Ishikawa (cell line): ENCODE measurements around the gene SMIM41.

Experiments used
- CEBPB ChIP-seq: IDR thresholded peaks from 2 replicates; pipeline ENCODE4 v1.6.1; 2012
- CREB1 ChIP-seq: IDR thresholded peaks from 2 replicates; pipeline ENCODE4 v1.6.1; 2012; ENCODE audit warnings: low read depth
- EGR1 ChIP-seq: IDR thresholded peaks from 2 replicates; pipeline ENCODE4 v1.6.1; 2012
- EP300 ChIP-seq: IDR thresholded peaks from 2 replicates; pipeline ENCODE4 v1.6.1; 2012; ENCODE audit warnings: borderline replicate concordance
- FOXM1 ChIP-seq: IDR thresholded peaks from 2 replicates; pipeline ENCODE4 v1.6.1; 2012; ENCODE audit warnings: low read depth, borderline replicate concordance
- NFIC ChIP-seq: IDR thresholded peaks from 2 replicates; pipeline ENCODE4 v1.6.1; 2012
- RAD21 ChIP-seq: IDR thresholded peaks from 2 replicates; pipeline ENCODE4 v1.6.1; 2012; ENCODE audit warnings: low read depth
- TAF1 ChIP-seq: IDR thresholded peaks from 2 replicates; pipeline ENCODE4 v1.6.1; 2012; ENCODE audit warnings: low read depth, mild to moderate bottlenecking
- TCF12 ChIP-seq: IDR thresholded peaks from 2 replicates; pipeline ENCODE4 v1.6.1; 2012; ENCODE audit warnings: low read depth
- TEAD4 ChIP-seq: IDR thresholded peaks from 2 replicates; pipeline ENCODE4 v1.6.1; 2012
- YY1 ChIP-seq: IDR thresholded peaks from 2 replicates; pipeline ENCODE4 v1.6.1; 2012; ENCODE audit warnings: low read depth
- ZBTB7A ChIP-seq: IDR thresholded peaks from 2 replicates; pipeline ENCODE4 v1.6.1; 2012; ENCODE audit warnings: low read depth
- TF ChIP-seq, protein P1 (sequence below): IDR thresholded peaks from 2 replicates; pipeline ENCODE4 v1.6.1; 2012
- TF ChIP-seq, protein P2 (sequence below): IDR thresholded peaks from 2 replicates; pipeline ENCODE4 v1.6.1; 2012; ENCODE audit warnings: low read depth, mild to moderate bottlenecking
- TF ChIP-seq, protein P3 (sequence below): IDR thresholded peaks from 2 replicates; pipeline ENCODE4 v1.6.1; 2012

SMIM41 gene

DNA sequence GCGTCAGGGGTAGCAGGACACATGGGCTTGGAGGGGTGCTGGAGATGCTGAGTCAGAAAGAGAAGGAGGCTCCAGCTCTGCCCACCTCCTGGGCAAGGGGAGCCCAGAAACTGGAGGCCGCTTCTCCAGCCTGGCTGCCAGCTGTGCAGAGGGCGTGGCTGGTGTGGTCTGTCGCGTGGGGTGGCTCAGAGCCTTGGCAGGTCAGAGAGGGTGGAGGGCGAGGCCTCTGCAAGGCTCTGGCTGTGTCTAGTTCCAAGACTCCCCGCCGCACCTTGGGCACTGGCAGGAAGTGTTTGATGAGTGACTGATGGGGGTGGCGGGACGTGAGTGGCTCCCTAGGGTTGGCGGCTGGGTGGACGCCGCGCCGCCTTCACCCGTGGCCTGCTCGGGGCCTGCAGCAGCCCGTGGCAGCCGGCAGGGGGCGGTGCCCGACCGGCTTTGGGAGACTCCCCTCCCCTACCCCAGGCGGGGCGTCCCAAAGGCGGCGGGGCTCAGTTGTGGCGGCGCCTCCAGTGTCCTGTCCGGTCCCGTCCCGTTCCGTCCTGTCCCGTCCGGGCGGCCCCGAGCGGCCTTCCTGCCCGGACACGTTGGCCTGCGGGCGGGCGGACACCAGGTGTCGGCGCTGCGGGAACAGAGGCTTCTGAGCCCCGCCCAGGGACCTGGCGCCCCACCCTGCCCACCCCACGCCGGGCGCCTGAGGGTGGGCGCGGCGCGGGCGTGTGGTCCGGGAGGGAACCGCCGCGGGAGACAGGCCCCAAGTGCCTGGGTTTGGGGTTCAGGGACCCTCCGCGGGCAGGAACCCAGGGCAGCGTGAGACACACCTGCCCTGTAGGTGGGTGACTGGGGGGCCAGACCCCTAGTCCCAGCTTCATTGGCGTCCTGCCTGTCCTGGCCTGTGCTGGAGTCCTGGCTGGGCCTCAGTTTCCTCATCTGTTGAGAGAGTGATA lies 72.6 kb downstream of the SMIM41 start:
- TF ChIP-seq CREB1, result no peak; the same call in 1 of the 2 replicates
- peak; percentile 42; the same call in 1 of the 2 replicates for TF ChIP-seq YY1
- TF ChIP-seq, protein P1, sequence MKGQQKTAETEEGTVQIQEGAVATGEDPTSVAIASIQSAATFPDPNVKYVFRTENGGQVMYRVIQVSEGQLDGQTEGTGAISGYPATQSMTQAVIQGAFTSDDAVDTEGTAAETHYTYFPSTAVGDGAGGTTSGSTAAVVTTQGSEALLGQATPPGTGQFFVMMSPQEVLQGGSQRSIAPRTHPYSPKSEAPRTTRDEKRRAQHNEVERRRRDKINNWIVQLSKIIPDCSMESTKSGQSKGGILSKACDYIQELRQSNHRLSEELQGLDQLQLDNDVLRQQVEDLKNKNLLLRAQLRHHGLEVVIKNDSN, result no peak; the same call in 1 of the 2 replicates
- TF ChIP-seq, protein P2, sequence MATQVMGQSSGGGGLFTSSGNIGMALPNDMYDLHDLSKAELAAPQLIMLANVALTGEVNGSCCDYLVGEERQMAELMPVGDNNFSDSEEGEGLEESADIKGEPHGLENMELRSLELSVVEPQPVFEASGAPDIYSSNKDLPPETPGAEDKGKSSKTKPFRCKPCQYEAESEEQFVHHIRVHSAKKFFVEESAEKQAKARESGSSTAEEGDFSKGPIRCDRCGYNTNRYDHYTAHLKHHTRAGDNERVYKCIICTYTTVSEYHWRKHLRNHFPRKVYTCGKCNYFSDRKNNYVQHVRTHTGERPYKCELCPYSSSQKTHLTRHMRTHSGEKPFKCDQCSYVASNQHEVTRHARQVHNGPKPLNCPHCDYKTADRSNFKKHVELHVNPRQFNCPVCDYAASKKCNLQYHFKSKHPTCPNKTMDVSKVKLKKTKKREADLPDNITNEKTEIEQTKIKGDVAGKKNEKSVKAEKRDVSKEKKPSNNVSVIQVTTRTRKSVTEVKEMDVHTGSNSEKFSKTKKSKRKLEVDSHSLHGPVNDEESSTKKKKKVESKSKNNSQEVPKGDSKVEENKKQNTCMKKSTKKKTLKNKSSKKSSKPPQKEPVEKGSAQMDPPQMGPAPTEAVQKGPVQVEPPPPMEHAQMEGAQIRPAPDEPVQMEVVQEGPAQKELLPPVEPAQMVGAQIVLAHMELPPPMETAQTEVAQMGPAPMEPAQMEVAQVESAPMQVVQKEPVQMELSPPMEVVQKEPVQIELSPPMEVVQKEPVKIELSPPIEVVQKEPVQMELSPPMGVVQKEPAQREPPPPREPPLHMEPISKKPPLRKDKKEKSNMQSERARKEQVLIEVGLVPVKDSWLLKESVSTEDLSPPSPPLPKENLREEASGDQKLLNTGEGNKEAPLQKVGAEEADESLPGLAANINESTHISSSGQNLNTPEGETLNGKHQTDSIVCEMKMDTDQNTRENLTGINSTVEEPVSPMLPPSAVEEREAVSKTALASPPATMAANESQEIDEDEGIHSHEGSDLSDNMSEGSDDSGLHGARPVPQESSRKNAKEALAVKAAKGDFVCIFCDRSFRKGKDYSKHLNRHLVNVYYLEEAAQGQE, result no peak
- TF ChIP-seq CEBPB, result no peak
- peak; percentile 96 for TF ChIP-seq EP300
- TF ChIP-seq NFIC, result peak; percentile 94
- TF ChIP-seq, protein P3, sequence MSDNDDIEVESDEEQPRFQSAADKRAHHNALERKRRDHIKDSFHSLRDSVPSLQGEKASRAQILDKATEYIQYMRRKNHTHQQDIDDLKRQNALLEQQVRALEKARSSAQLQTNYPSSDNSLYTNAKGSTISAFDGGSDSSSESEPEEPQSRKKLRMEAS, result peak; percentile 87
- peak; percentile 55; the same call in 1 of the 2 replicates for TF ChIP-seq TEAD4
- TF ChIP-seq FOXM1, result peak; percentile 82
- TF ChIP-seq TAF1, result peak; percentile 40; the same call in 1 of the 2 replicates
- TF ChIP-seq TCF12, result peak; percentile 96
- TF ChIP-seq ZBTB7A, result peak; percentile 90
- peak; percentile 66; the same call in 1 of the 2 replicates for TF ChIP-seq RAD21
- TF ChIP-seq EGR1, result no peak; the same call in 1 of the 2 replicates

DNA sequence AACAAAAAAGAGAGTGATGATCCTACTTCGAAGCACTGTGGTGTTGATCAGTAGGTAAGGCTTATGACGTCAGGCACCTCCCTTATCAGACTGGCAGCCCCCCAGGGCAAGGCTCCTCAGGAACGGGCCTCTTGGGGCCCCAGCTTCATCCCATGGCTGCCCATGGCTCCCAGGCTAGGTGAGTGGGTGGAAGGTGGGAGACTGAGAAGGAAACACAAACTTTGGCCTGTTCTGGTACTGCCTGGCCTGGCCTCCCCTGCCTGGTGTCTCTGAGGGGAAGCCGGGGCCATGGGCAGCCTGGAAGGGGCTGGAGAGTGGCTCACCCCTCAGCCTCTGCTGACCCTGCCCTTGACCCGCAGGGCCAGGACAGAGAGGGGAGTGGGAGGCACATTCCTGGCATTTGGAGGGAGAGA lies 73.4 kb downstream of the SMIM41 start:
- TF ChIP-seq TAF1 (no peak), CREB1 (no peak), YY1 (no peak), TEAD4 (no peak), TCF12 (no peak), RAD21 (no peak), FOXM1 (no peak), CEBPB (no peak), ZBTB7A (no peak), EGR1 (no peak), NFIC (no peak)
- TF ChIP-seq, protein P3, result no peak
- TF ChIP-seq, protein P1, result no peak
- TF ChIP-seq, protein P2, result no peak

DNA sequence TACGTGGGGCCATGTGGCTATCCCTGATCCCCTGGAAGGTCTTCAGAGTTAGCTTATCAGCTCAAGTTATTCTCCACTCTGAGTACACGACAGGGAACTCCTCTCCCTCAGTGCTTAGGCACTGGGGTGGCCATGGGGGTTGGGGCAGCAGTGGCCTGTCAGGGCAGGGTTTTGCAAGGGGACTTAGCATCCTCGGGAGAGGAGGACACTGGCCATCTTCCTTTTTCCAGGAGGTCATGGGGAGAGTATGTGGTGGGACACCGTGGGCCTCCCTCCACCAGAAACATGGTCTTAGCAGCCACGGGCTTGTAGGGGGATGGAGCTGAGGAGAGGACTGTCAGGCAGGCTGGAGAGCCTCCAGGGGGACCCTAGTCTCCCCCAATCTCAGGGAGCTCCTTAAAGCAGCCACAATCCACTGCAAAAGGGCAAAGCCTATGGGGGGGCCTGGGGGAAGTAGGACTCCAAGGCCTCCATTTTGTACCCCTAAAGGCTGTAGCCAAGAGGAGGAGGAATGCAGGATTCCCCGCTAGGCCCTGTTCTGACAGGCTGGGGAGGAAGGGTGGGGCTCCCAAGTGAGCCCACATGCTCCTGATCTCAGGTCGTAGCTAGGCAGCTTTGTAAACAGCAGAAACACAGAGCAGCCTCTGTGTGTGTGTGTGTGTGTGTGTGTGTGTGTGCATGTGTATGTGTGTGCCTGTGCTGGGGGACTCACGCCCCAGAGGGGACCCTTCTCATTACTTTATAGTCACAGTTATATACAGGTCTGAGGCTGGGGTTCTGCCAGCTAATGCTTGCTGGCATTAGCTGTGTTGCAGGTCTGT lies 75.8 kb downstream of the SMIM41 start:
- TF ChIP-seq CREB1 (no peak), TEAD4 (no peak)
- TF ChIP-seq, protein P3, result 0 out of 2 replicates have a peak, but pooled peaks have one; percentile 6

DNA sequence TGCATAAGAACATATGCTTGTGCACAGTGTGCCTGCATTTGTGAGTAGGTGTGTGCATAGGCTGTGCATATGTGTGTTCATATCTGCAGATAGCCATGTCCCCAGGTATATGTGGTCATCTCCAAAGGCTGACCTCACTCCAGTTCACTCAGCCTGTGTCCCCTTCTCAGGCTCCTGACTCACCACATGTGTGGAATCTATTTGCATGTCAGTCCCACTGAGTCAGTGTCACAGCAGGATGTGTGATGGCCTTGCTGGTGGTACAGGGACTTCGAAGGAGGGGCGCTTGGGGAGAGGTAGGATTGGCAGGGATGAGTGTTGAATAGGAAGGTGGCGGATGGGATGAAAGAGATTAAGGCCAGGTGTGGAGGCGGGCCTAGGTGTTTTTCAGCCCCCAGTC lies 76.8 kb downstream of the SMIM41 start:
- 0 out of 2 replicates have a peak, but pooled peaks have one; percentile 9 for TF ChIP-seq EP300
- TF ChIP-seq CEBPB, result no peak

DNA sequence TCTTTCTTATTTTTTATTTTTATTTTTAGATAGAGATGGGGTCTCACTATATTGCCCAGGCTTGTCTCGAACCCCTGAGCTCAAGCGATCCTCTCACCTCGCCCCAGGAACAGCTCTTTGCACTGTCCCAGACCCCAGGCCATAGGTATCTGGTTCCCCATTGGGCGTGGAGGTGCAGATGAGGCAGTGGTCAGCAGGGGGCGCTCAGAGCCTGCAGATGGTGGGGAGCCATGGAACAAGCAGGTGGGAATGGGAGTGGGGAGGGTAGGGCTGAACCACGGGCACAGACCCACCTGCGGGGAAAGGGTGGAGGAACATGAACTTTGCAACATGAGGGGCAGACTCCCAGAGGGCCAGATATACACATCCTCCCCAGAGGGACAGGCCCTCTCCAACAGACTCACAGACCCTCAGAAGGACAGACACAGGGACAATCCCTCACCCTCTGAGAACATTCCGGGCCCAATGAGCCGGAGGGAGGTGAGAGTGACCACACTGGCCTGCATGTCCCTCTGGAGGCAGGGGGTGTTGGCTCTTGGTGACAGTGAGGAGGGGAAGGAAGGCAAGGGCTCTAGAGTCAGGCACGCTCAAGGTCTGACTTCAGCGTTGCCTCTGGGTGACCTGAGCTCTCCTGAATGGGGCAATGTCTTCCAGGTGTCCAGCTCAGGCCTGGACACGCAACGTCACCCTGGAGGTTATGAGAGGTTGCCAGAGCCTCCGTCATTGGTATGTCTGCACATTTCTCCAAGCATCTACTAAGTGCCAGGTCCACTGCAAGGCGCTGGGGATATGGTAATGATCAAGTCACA lies 77.5 kb downstream of the SMIM41 start:
- TF ChIP-seq RAD21 (peak; percentile 100), EGR1 (no peak), CEBPB (no peak), CREB1 (no peak), TAF1 (no peak), FOXM1 (no peak), YY1 (peak; percentile 70; the same call in 1 of the 2 replicates), ZBTB7A (peak; percentile 91; the same call in 1 of the 2 replicates), TCF12 (peak; percentile 50; the same call in 1 of the 2 replicates)
